Activated CD4-positive, alpha-beta memory T cell treated with anti-CD3 and anti-CD28 coated beads, Interleukin-2, amount 10 ng/mL, durations not matched to agents 7 days and 5 days (primary cell): ENCODE results near the gene PGLYRP2. TPM values are rescaled to one million over a fixed set of nuclear protein-coding genes. Genes with fewer than 3 reads are reported as not detected.
"Not testable (repeated sequence)": the region's sequence is repeated elsewhere in the genome, so short reads cannot be mapped to it uniquely, and the experiment has no call there.

Source experiments
- CTCF ChIA-PET: fragments of 350-600 bp; sonication (Branson Sonifier 250); formaldehyde crosslinking; loops from one replicate; lab custom pipeline; 2021; ENCODE audit warnings: antibody characterized with exemption, inconsistent platforms; lab: Charles Lee
- POLR2A ChIA-PET: fragments of 350-600 bp; sonication (Branson Sonifier 250); formaldehyde crosslinking; loops from one replicate; lab custom pipeline; 2021; ENCODE audit warnings: antibody characterized with exemption; lab: Charles Lee
- DNase-seq: peaks from one replicate; pipeline ENCODE4 v3.0.0-alpha.2; 2020
- H3K27ac Mint-ChIP-seq: one replicate; pipeline ENCODE4 v1.8.0; 2021; ENCODE audit warnings: mild to moderate bottlenecking, mixed read lengths
- H3K27me3 Mint-ChIP-seq: one replicate; pipeline ENCODE4 v1.8.0; 2021; ENCODE audit warnings: mixed read lengths
- H3K36me3 Mint-ChIP-seq: one replicate; pipeline ENCODE4 v1.8.0; 2021; ENCODE audit warnings: low read depth, mixed read lengths
- H3K4me1 Mint-ChIP-seq: one replicate; pipeline ENCODE4 v1.8.0; 2021; ENCODE audit warnings: mixed read lengths
- H3K4me3 Mint-ChIP-seq: one replicate; pipeline ENCODE4 v1.8.0; 2021; ENCODE audit warnings: mild to moderate bottlenecking, mixed read lengths
- H3K9me3 Mint-ChIP-seq: one replicate; pipeline ENCODE4 v1.8.0; 2021; ENCODE audit warnings: mixed read lengths
- total RNA-seq, 2 experiments: library from RNA; stranded (reverse); gene quantifications; one replicate each; pipeline ENCODE4 v1.2.3, GENCODE V29; 2021

PGLYRP2 gene
- total RNA-seq, 2 experiments from 2014 or later, result 0.08 to 0.10 TPM

GRCh38 chr19:15475611-15476010 is 3.7 kb downstream of the PGLYRP2 start:
- no peaks in the 10 kb centered on the region for H3K9me3 Mint-ChIP-seq
- POLR2A ChIA-PET, result no interaction called here

DNA sequence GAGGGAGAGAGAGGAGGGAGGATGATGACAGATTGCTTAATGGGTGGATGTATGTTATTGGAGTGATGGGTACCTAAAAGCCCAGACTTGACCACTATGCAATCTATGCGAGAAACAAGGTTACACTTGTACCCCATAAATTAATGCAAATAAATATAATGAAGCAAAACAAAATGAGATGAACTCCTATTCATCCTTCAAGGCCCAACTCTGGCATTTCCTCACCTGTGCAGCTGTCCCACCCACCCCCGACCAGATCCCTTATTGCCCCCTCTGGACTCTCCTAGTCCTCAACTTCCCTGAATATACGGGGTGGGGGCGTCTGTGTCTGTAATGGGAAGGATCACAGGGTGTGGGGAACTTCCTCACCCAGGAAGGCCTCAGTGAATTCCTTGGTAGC is 4.1 kb downstream of the PGLYRP2 start:
- POLR2A ChIA-PET, result no interaction called here
- no peak for DNase-seq
- Mint-ChIP-seq H3K4me1 (peaks cover 33% of the 10 kb centered on the region), H3K9me3 (no peaks in the 10 kb centered on the region), H3K27me3 (no peaks in the 10 kb centered on the region), H3K4me3 (no peak overlapping the region), H3K27ac (no peak overlapping the region), H3K36me3 (no peaks in the 10 kb centered on the region)
- CTCF ChIA-PET, result no interaction called here

More at GRCh38 chr19:15475611-15476010, 3.7 kb downstream of the PGLYRP2 start:
- Mint-ChIP-seq H3K27me3 (no peaks in the 10 kb centered on the region), H3K27ac (no peak overlapping the region), H3K4me1 (peaks cover 33% of the 10 kb centered on the region), H3K4me3 (no peak overlapping the region), H3K36me3 (no peaks in the 10 kb centered on the region)
- CTCF ChIA-PET, result no interaction called here
- DNase-seq, result no peak

DNA sequence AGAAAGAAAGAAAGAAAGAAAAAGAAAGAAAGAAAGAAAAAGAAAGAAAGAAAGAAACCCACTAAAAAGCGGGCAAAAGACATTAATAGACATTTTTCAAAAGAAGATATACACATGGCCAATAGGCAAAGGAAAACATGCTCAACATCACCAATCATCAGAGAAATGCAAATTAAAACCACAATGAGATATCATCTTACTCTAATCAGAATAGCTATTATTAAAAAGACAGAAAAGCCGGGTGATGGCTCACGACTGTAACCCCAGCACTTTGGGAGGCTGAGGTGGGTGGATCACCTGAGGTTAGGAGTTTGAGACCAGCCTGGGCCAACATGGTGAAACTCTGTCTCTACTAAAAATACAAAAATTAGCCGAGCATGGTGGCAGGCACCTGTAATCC is 5.5 kb downstream of the PGLYRP2 start:
- not testable (repeated sequence) for H3K27me3 Mint-ChIP-seq, H3K36me3 Mint-ChIP-seq, H3K27ac Mint-ChIP-seq, H3K9me3 Mint-ChIP-seq, H3K4me3 Mint-ChIP-seq, DNase-seq
- CTCF ChIA-PET, result interaction anchor here (0.8 to 1.6 kb wide), 2 partner anchors 11 to 82 kb away, joined by 3 to 5 read pairs; no protein-coding TSS in a partner anchor
- POLR2A ChIA-PET, result interaction anchor here (0.9 to 2.4 kb wide), 2 partner anchors 11 to 41 kb away, joined by 3 to 12 read pairs; no protein-coding TSS in a partner anchor
- H3K4me1 Mint-ChIP-seq, result peaks cover 42% of the 10 kb centered on the region

DNA sequence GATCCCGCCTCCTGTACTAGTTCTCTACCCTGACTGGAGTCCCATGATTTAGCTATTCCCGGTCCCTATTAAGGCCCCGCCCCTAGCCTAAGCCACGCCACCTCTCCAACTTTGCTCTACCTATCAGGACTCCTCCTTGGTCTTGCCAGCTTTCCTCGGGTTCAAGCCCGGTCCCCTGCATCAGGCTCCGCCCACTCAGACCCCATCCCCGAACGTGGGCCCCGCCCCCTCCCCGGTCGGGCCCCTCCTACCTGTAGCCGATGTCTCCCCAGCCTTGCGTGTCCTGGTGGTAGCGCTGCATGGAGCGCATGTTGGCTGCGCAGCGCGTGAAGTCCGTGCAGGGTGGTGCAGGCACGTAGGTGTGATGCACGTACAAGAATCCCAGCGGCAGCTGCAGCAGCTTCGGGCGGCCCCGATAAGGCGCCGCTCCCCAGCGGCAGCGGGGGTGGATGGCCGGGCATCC is 7.6 kb downstream of the PGLYRP2 start:
- Mint-ChIP-seq H3K4me3 (no peak overlapping the region), H3K27ac (no peak overlapping the region), H3K4me1 (peaks cover 52% of the 10 kb centered on the region), H3K36me3 (peaks cover 20% of the 10 kb centered on the region), H3K27me3 (peaks cover 8% of the 10 kb centered on the region), H3K9me3 (no peaks in the 10 kb centered on the region)
- POLR2A ChIA-PET, result no interaction called here
- DNase-seq, result no peak
- CTCF ChIA-PET, result no interaction called here

DNA sequence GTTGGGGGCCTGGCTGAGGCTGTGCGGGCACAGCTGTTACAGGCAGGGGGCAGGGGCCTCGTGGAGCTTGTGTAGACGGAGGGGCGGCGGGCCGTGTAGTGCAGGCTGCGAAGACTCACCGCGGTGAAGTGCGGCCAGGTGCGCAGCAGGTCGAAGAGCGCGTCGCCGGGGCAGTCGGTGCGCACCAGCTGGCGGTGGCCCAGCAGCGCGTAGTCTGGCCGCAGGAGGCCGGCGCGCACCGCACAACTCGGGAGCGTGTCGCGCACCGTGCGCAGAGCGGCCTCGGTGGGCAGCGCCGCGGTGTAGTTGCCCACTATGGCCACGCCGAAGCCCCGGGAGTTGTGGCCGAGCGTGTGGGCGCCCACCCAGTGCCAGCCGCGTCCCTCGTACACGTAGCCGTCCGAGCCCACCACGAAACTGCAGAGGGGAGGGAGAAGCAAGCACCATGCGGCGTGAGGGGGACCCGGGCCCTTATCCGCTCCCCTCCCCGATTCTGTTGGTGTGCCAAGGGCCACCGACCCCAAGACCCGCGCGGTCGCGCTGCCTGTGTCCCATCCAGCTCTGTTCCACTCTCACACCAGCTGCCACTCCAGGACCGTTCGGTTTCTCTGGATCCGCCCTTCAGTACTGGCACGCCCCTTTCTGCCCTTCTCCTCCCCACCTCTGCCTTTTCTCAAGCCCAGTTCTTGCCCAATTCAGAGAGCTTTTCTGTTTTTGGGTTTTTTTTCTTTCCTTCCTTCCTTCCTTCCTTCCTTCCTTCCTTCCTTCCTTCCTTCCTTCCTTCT is 9.6 kb downstream of the PGLYRP2 start:
- no peak for DNase-seq
- peaks cover 8% of the 10 kb centered on the region for H3K27me3 Mint-ChIP-seq
- CTCF ChIA-PET, result interaction anchor here (0.8 kb wide), 1 partner anchor 86 kb away, joined by 3 read pairs; no protein-coding TSS in a partner anchor
- H3K36me3 Mint-ChIP-seq, result peaks cover 25% of the 10 kb centered on the region
- H3K27ac Mint-ChIP-seq, result no peak overlapping the region
- H3K9me3 Mint-ChIP-seq, result no peaks in the 10 kb centered on the region
- H3K4me3 Mint-ChIP-seq, result peak overlapping the region; percentile 45
- peaks cover 58% of the 10 kb centered on the region for H3K4me1 Mint-ChIP-seq
- POLR2A ChIA-PET, result interaction anchor here (1.0 to 9.5 kb wide), 3 partner anchors 17 to 51 kb away, joined by 3 to 124 read pairs (median 92); partner anchors contain the start of genes AKAP8L and WIZ

DNA sequence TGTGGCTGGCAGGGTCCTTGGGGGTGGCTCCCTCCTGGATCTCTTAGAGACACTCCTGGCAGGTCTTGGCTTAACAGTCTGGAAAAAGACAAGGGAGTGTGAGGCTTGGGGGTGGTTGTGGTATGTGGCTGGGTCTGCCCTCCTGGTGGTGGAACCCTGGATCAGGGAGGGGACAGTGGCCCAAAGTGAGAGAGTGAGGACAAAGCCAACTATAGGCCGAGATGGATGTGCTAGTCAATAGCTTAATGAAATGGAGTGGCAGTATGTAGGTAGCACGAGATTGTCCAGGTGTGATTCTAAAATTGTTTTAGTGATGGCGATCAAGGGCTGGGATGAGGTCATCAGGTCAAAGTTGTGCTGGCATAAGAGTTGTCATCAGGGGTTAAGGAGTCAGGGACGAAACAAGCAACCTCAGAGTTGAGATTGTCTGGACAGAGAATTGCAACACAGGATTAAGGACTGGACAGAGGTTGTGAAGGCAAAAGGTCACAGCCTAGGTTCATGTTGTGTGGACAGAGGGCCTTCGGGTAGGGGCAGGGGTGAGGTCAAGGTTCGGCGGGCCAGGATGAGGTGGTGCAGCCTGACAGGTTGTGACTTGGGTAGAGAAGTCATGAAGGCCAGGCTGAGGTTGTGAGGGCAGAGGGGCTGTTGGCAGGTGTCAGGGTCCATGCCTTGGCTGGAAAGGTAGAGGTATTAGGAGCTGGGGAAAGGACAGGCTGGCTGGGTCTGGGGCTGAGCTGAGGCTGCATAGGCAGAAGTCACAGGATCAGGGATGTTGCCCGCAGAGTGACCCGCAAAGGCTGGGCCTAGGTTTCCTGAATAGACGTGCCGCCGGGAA is 10.4 kb downstream of the PGLYRP2 start:
- no peak for DNase-seq

GRCh38 chr19:15467734-15468214 is 11.5 kb downstream of the PGLYRP2 start:
- Mint-ChIP-seq H3K9me3 (no peaks in the 10 kb centered on the region), H3K27me3 (peaks cover 8% of the 10 kb centered on the region), H3K27ac (peak overlapping the region; percentile 98), H3K36me3 (peaks cover 39% of the 10 kb centered on the region), H3K4me3 (peak overlapping the region; percentile 17), H3K4me1 (peaks cover 59% of the 10 kb centered on the region)
- DNase-seq, result no peak
- POLR2A ChIA-PET, result interaction anchor here (0.7 to 9.5 kb wide), 15 partner anchors 12 to 376 kb away, joined by 3 to 124 read pairs (median 10); partner anchors contain the start of genes AKAP8, AKAP8L, PGLYRP2 and WIZ
- CTCF ChIA-PET, result interaction anchor here (1.1 to 3.0 kb wide), 6 partner anchors 43 to 88 kb away, joined by 3 to 28 read pairs (median 4); partner anchors contain the start of genes AKAP8 and AKAP8L

More for the DNA sequence above, 10.4 kb downstream of the PGLYRP2 start:
- Mint-ChIP-seq H3K27ac (peak overlapping the region; percentile 98), H3K9me3 (no peaks in the 10 kb centered on the region), H3K4me1 (peaks cover 61% of the 10 kb centered on the region), H3K36me3 (peaks cover 30% of the 10 kb centered on the region), H3K4me3 (peak overlapping the region; percentile 45), H3K27me3 (peaks cover 8% of the 10 kb centered on the region)
- CTCF ChIA-PET, result interaction anchor here (0.6 to 2.6 kb wide), 3 partner anchors 62 to 87 kb away, joined by 3 to 28 read pairs (median 3); no protein-coding TSS in a partner anchor
- POLR2A ChIA-PET, result interaction anchor here (1.0 to 9.5 kb wide), 3 partner anchors 16 to 50 kb away, joined by 3 to 124 read pairs (median 92); partner anchors contain the start of genes AKAP8L and WIZ

- H3K27me3 Mint-ChIP-seq, result peaks cover 8% of the 10 kb centered on the region
- peak; percentile 83 for DNase-seq
- H3K4me1 Mint-ChIP-seq, result peaks cover 64% of the 10 kb centered on the region
- peak overlapping the region; percentile 98 for H3K27ac Mint-ChIP-seq
- ChIA-PET CTCF (interaction anchor here (0.7 to 3.0 kb wide), 7 partner anchors 44 to 949 kb away, joined by 3 to 28 read pairs (median 4); partner anchors contain the start of genes AKAP8 and AKAP8L), POLR2A (interaction anchor here (0.7 to 9.5 kb wide), 18 partner anchors 12 to 376 kb away, joined by 3 to 124 read pairs (median 6); partner anchors contain the start of genes AKAP8, AKAP8L, PGLYRP2 and WIZ)
- H3K36me3 Mint-ChIP-seq, result peaks cover 45% of the 10 kb centered on the region
- no peaks in the 10 kb centered on the region for H3K9me3 Mint-ChIP-seq
- H3K4me3 Mint-ChIP-seq, result peak overlapping the region; percentile 66
Measured at GRCh38 chr19:15466851-15467733, 12.2 kb downstream of the PGLYRP2 start.

DNA sequence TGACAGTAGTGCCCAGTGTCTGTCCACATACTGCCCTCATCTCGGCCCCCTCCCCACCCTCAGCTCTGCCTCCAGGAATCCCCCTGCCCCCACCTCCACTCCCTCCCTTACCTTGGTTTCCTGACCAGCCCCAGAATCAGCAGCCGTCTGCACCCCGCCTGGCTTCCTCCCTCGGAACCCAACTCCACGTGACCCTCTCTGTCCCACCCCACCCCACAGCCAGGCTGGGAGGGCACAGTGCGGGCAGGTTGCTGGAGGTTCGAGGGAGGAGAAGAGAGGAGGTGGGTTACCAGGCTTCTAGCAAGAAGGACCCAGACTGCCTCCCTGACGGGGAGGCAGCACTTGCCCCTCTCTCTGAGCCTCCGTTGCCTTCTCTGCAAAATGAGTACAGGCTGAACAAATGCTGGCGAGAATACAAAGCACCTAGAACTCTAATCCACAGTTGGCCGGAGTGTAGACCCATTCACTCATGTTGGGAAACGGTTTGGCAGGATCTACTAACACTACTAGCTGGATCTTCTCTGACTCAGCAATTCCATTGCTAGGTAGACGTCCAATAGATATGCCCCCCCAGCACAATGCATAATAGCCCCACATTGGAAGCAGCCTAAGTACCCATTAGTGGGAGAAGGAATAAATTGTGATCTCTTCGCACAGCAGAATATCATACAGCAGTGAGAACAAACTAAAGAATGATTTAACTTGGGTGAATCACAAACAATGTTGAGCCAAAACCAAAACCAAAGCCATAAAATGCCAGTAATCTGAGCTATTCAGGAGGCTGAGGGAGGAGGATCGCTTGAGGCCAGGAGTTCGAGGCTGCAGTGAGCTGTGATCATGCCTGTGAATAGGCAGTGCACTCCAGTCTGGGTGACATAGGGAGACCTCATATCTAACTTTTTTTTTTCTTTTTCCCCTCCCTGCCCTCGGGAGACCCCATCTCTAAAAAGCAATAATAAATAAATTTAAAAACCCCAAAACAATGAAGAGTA is 14.6 kb downstream of the PGLYRP2 start, which contains the start of gene RASAL3:
RASAL3 (minus strand) TSS at position 151 of the 992 bp plus-strand sequence. CDS start 186 bp downstream, outside the sequence.
- H3K27ac Mint-ChIP-seq, result peak within 1 kb of the TSS; percentile 94
- H3K36me3 Mint-ChIP-seq, result peaks cover 65% of the 10 kb centered on the region
- peak within 1 kb of the TSS; percentile 86 for H3K4me3 Mint-ChIP-seq
- CTCF ChIA-PET, result interaction anchor here (0.5 to 3.0 kb wide), 10 partner anchors 10 to 289 kb away, joined by 3 to 24 read pairs (median 6); partner anchors contain the start of gene AKAP8L
- peaks cover 71% of the 10 kb centered on the region for H3K4me1 Mint-ChIP-seq
- H3K9me3 Mint-ChIP-seq, result no peaks in the 10 kb centered on the region
- POLR2A ChIA-PET, result interaction anchor here (0.6 to 9.5 kb wide), 20 partner anchors 9 to 774 kb away, joined by 3 to 124 read pairs (median 6); partner anchors contain the start of genes AKAP8, AKAP8L, WIZ and ZNF333
- DNase-seq, result peak; percentile 80
- H3K27me3 Mint-ChIP-seq, result peaks cover 8% of the 10 kb centered on the region

GRCh38 chr19:15463861-15464371 is 15.4 kb downstream of the PGLYRP2 start:
- CTCF ChIA-PET, result interaction anchor here (0.5 to 2.2 kb wide), 14 partner anchors 9 to 287 kb away, joined by 3 to 24 read pairs (median 4); partner anchors contain the start of gene AKAP8L
- peaks cover 65% of the 10 kb centered on the region for H3K4me1 Mint-ChIP-seq
- POLR2A ChIA-PET, result interaction anchor here (0.6 to 9.5 kb wide), 29 partner anchors 9 to 942 kb away, joined by 3 to 124 read pairs (median 4); partner anchors contain the start of genes AKAP8, AKAP8L, WIZ and ZNF333
- H3K27ac Mint-ChIP-seq, result peak overlapping the region; percentile 94
- H3K4me3 Mint-ChIP-seq, result peak overlapping the region; percentile 86
- no peaks in the 10 kb centered on the region for H3K9me3 Mint-ChIP-seq
- DNase-seq, result peak; percentile 88
- peaks cover 64% of the 10 kb centered on the region for H3K36me3 Mint-ChIP-seq
- peaks cover 4% of the 10 kb centered on the region for H3K27me3 Mint-ChIP-seq
